Measurements from ENCODE around the gene N4BP2.
"Not testable (repeated sequence)": the region's sequence is repeated elsewhere in the genome, so short reads cannot be mapped to it uniquely, and the experiment has no call there.

Gene N4BP2

DNA sequence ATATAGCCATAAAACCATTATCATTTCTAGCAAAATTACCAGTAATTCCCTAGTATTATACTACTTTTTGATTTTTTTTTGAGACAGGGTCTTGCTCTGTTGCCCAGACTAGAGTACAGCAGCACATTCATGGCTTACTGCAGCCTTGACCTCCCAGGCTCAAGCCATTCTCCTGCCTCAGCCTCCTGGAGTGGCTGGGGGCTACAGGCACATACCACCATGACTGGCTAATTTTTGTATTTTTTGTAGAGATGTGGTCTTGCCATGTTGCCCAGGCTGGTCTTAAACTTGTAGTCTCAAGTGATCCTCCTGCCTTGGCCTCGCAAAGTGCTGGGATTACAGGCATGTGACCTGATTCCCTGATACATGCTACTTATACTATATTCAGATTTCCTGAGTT lies 13.7 kb downstream of the N4BP2 start:
- WGBS, result no CpG with 5 or more reads among the region's 1 CpG
- H3K18ac ChIP-seq (ENCODE audit: low read depth in 1 of 2, low read length in 2 of 2), result peak overlapping the region in 1 of 2 experiments; percentile 12
- DNase-seq, result no peak
- no peak overlapping the region for H2BK5ac ChIP-seq (ENCODE audit: low read depth, low read length, poor library complexity, severe bottlenecking)
- H3K4me1 ChIP-seq (ENCODE audit: control insufficient read depth, insufficient read depth, low read depth, low read length), result no peaks in the 10 kb centered on the region
- no peaks in the 10 kb centered on the region for H3K27me3 ChIP-seq (ENCODE audit: control insufficient read depth in 1 of 2, insufficient read depth in 1 of 2, low read length in 2 of 2)
- H3K4ac ChIP-seq (ENCODE audit: low read depth in 1 of 2, low read length in 2 of 2), result no peak overlapping the region
- H2BK15ac ChIP-seq (ENCODE audit: low read depth, poor library complexity, severe bottlenecking), result no peak overlapping the region
- H4K91ac ChIP-seq (ENCODE audit: low read length), result no peak overlapping the region
- no peak overlapping the region for H3K4me2 ChIP-seq (ENCODE audit: low read length, poor library complexity, severe bottlenecking)
- H4K8ac ChIP-seq (ENCODE audit: low read length), result no peak overlapping the region
- H2AK5ac ChIP-seq (ENCODE audit: low read length, severe bottlenecking), result no peak overlapping the region
- no peak overlapping the region for H3K4me3 ChIP-seq (ENCODE audit: insufficient read depth in 1 of 2, low read depth in 1 of 2, low read length in 2 of 2)
- no peak overlapping the region for H2BK120ac ChIP-seq (ENCODE audit: low read depth, low read length)
- no peak overlapping the region for H3K23ac ChIP-seq (ENCODE audit: low read length in 2 of 2)
- H3K36me3 ChIP-seq (ENCODE audit: control insufficient read depth in 1 of 2, insufficient read depth in 2 of 2, low read depth in 1 of 2, low read length in 2 of 2), result peaks cover 0 to 5% of the 10 kb centered on the region in 2 experiments
- peak overlapping the region in 1 of 2 experiments; percentile 42 for H2BK12ac ChIP-seq (ENCODE audit: low read length in 2 of 2)
- no peak overlapping the region for H2AFZ ChIP-seq (ENCODE audit: low read depth, low read length)
- no peak overlapping the region for H3K9ac ChIP-seq (ENCODE audit: low read length)
- no peak overlapping the region for H3K14ac ChIP-seq (ENCODE audit: low read length in 2 of 2)
- H3K79me1 ChIP-seq (replicated peaks; ENCODE audit: low read length, poor library complexity, severe bottlenecking), result peaks cover 19% of the 10 kb centered on the region
- H3K9me3 ChIP-seq (ENCODE audit: control insufficient read depth, low read length), result no peaks in the 10 kb centered on the region
- no peak overlapping the region for H3K27ac ChIP-seq (ENCODE audit: low read length, poor library complexity, severe bottlenecking)

DNA sequence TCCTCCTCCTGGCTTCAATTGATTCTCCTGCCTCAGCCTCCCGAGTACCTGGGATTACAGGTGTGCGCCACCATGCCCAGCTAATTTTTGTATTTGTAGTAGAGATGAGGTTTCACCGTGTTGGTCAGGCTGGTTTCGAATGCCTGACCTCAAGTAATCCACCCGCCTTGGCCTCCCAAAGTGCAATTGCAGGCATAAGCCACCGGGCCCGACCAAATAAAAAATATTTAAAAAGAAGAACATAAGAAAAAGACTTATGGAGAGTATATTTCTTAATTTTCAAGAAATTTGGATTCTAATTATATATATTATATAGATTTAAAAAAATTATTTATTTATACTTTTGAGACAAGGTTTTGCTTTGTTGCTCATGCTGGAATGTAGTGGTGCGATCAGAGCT lies 29.8 kb downstream of the N4BP2 start:
- Histone ChIP-seq H3K9me3 (ENCODE audit: control insufficient read depth, low read length) (no peaks in the 10 kb centered on the region), H2BK15ac (ENCODE audit: low read depth, poor library complexity, severe bottlenecking) (no peak overlapping the region), H3K18ac (ENCODE audit: low read depth in 1 of 2, low read length in 2 of 2) (no peak overlapping the region), H2BK5ac (ENCODE audit: low read depth, low read length, poor library complexity, severe bottlenecking) (no peak overlapping the region), H3K27me3 (ENCODE audit: control insufficient read depth in 1 of 2, insufficient read depth in 1 of 2, low read length in 2 of 2) (no peaks in the 10 kb centered on the region), H3K4ac (ENCODE audit: low read depth in 1 of 2, low read length in 2 of 2) (no peak overlapping the region), H3K4me3 (ENCODE audit: insufficient read depth in 1 of 2, low read depth in 1 of 2, low read length in 2 of 2) (no peak overlapping the region), H4K91ac (ENCODE audit: low read length) (no peak overlapping the region), H3K23ac (ENCODE audit: low read length in 2 of 2) (no peak overlapping the region), H2BK120ac (ENCODE audit: low read depth, low read length) (no peak overlapping the region), H2BK12ac (ENCODE audit: low read length in 2 of 2) (no peak overlapping the region), H3K27ac (ENCODE audit: low read length, poor library complexity, severe bottlenecking) (no peak overlapping the region), H3K4me2 (ENCODE audit: low read length, poor library complexity, severe bottlenecking) (no peak overlapping the region), H3K4me1 (ENCODE audit: control insufficient read depth, insufficient read depth, low read depth, low read length) (no peaks in the 10 kb centered on the region), H3K14ac (ENCODE audit: low read length in 2 of 2) (no peak overlapping the region), H3K9ac (ENCODE audit: low read length) (no peak overlapping the region), H3K79me1 (replicated peaks; ENCODE audit: low read length, poor library complexity, severe bottlenecking) (peaks cover 3% of the 10 kb centered on the region), H2AK5ac (ENCODE audit: low read length, severe bottlenecking) (no peak overlapping the region), H2AFZ (ENCODE audit: low read depth, low read length) (no peak overlapping the region), H4K8ac (ENCODE audit: low read length) (no peak overlapping the region), H3K36me3 (ENCODE audit: control insufficient read depth in 1 of 2, insufficient read depth in 2 of 2, low read depth in 1 of 2, low read length in 2 of 2) (no peaks in the 10 kb centered on the region)
- no peak for DNase-seq
- WGBS, result 96% methylated on average over 3 of the region's 8 CpGs

DNA sequence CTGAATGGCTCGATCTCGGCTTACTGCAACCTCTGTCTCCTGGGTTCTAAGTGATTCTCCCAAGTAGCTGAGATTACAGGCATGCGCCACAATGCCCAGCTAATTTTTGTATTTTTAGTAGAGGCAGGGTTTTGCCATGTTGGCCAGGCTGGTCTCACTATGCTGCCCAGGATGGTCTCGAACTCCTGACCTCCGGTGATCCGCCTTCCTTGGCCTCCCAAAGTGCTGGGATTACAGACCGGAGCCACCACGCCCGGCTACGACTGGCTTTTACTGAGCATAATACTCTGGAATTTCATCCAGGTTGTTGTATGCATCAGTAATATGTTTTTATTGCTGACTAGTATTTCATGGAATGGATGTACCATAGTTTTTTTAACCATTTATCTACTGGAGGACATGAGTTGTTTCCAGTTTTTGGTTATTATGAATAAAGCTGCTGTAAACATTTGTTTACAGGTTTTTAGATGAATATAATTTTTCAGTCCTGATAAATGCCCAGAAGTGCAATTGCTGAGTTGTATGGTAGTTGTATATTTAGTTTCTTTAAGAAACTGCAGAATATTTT lies 31.2 kb downstream of the N4BP2 start:
- Histone ChIP-seq H3K79me1 (replicated peaks; ENCODE audit: low read length, poor library complexity, severe bottlenecking) (peaks cover 5% of the 10 kb centered on the region), H2AFZ (ENCODE audit: low read depth, low read length) (no peak overlapping the region), H2BK120ac (ENCODE audit: low read depth, low read length) (no peak overlapping the region), H2AK5ac (ENCODE audit: low read length, severe bottlenecking) (no peak overlapping the region), H3K4me3 (ENCODE audit: insufficient read depth in 1 of 2, low read depth in 1 of 2, low read length in 2 of 2) (no peak overlapping the region), H2BK12ac (ENCODE audit: low read length in 2 of 2) (no peak overlapping the region), H3K4me1 (ENCODE audit: control insufficient read depth, insufficient read depth, low read depth, low read length) (no peaks in the 10 kb centered on the region), H3K23ac (ENCODE audit: low read length in 2 of 2) (no peak overlapping the region), H3K14ac (ENCODE audit: low read length in 2 of 2) (no peak overlapping the region), H3K27me3 (ENCODE audit: control insufficient read depth in 1 of 2, insufficient read depth in 1 of 2, low read length in 2 of 2) (no peaks in the 10 kb centered on the region), H3K4ac (ENCODE audit: low read depth in 1 of 2, low read length in 2 of 2) (no peak overlapping the region), H2BK15ac (ENCODE audit: low read depth, poor library complexity, severe bottlenecking) (no peak overlapping the region), H3K36me3 (ENCODE audit: control insufficient read depth in 1 of 2, insufficient read depth in 2 of 2, low read depth in 1 of 2, low read length in 2 of 2) (no peaks in the 10 kb centered on the region), H3K9ac (ENCODE audit: low read length) (no peak overlapping the region), H4K8ac (ENCODE audit: low read length) (no peak overlapping the region), H3K27ac (ENCODE audit: low read length, poor library complexity, severe bottlenecking) (no peak overlapping the region), H3K4me2 (ENCODE audit: low read length, poor library complexity, severe bottlenecking) (no peak overlapping the region), H2BK5ac (ENCODE audit: low read depth, low read length, poor library complexity, severe bottlenecking) (no peak overlapping the region), H3K9me3 (ENCODE audit: control insufficient read depth, low read length) (no peaks in the 10 kb centered on the region), H3K18ac (ENCODE audit: low read depth in 1 of 2, low read length in 2 of 2) (no peak overlapping the region), H4K91ac (ENCODE audit: low read length) (no peak overlapping the region)
- no peak for DNase-seq
- 96% methylated on average over 10 of the region's 10 CpGs for WGBS

DNA sequence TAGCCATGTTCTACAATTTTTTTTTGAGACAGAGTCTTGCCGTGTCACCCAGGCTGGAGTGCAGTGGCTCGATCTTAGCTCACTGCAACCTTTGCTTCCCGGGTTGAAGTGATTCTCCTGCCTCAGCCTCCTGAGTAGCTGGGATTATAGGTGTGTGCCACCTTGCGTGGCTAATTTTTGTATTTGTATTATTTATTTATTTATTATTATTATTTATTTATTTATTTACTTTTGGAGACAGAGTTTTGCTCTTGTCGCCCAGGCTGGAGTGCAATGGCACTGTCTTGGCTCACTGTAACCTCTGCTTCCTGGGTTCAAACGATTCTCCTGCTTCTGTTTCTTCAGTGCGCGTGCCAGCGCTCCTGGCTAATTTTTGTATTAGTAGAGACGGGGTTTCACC lies 36.8 kb downstream of the N4BP2 start:
- H2BK12ac ChIP-seq (ENCODE audit: low read length in 2 of 2); H3K4ac ChIP-seq (ENCODE audit: low read depth in 1 of 2, low read length in 2 of 2); H3K18ac ChIP-seq (ENCODE audit: low read depth in 1 of 2, low read length in 2 of 2); H2BK5ac ChIP-seq (ENCODE audit: low read depth, low read length, poor library complexity, severe bottlenecking); H3K9me3 ChIP-seq (ENCODE audit: control insufficient read depth, low read length); H3K27me3 ChIP-seq (ENCODE audit: control insufficient read depth in 1 of 2, insufficient read depth in 1 of 2, low read length in 2 of 2); H3K23ac ChIP-seq (ENCODE audit: low read length in 2 of 2); H2BK120ac ChIP-seq (ENCODE audit: low read depth, low read length); H3K4me1 ChIP-seq (ENCODE audit: control insufficient read depth, insufficient read depth, low read depth, low read length); H3K4me2 ChIP-seq (ENCODE audit: low read length, poor library complexity, severe bottlenecking); H2AK5ac ChIP-seq (ENCODE audit: low read length, severe bottlenecking); DNase-seq; H4K91ac ChIP-seq (ENCODE audit: low read length); H4K8ac ChIP-seq (ENCODE audit: low read length); H3K27ac ChIP-seq (ENCODE audit: low read length, poor library complexity, severe bottlenecking); H3K79me1 ChIP-seq (replicated peaks; ENCODE audit: low read length, poor library complexity, severe bottlenecking); H2AFZ ChIP-seq (ENCODE audit: low read depth, low read length); H2BK15ac ChIP-seq (ENCODE audit: low read depth, poor library complexity, severe bottlenecking); H3K4me3 ChIP-seq (ENCODE audit: insufficient read depth in 1 of 2, low read depth in 1 of 2, low read length in 2 of 2); H3K36me3 ChIP-seq (ENCODE audit: control insufficient read depth in 1 of 2, insufficient read depth in 2 of 2, low read depth in 1 of 2, low read length in 2 of 2); H3K9ac ChIP-seq (ENCODE audit: low read length); H3K14ac ChIP-seq (ENCODE audit: low read length in 2 of 2): not testable (repeated sequence)
- WGBS, result 92% methylated on average over 9 of the region's 10 CpGs

Measured in mesenchymal stem cell (in vitro differentiated cells and primary cell).